HCT116 (cell line): ENCODE data around the gene E2F6. TPM values are rescaled to one million over a fixed set of nuclear protein-coding genes. Genes with fewer than 3 reads are reported as not detected.

Experiments used
- ATAC-seq: fragments of 200-7000 bp; cut with Tn5 transposase; 2 replicates; pipeline ENCODE4 v1.9.1; 2020; ENCODE audit warnings: mild to moderate bottlenecking, moderate library complexity
- BruUV-seq: library from RNA; stranded (reverse); fragments of 400-500 nt; replicated peaks from 2 replicates; lab custom pipeline; 2021; lab: Mats Ljungman, UMichigan
- CTCF ChIA-PET: fragments of 300-600 bp; sonication (Branson Sonifier 250); formaldehyde crosslinking; loops from one replicate; lab custom pipeline; 2021; ENCODE audit warnings: antibody characterized with exemption; lab: Charles Lee
- POLR2A ChIA-PET: fragments of 300-600, 350-600 bp; sonication (Branson Sonifier 250); formaldehyde crosslinking; loops from one replicate; lab custom pipeline; 2021; ENCODE audit warnings: antibody characterized with exemption; lab: Charles Lee
- RAD21 ChIA-PET, 2 experiments: fragments of 300-600 bp; sonication (Branson Sonifier 250); formaldehyde crosslinking; loops; one replicate each; lab custom pipeline; 2023; ENCODE audit warnings: low total read pairs in 2 of 2; ENCODE audit not compliant: uncharacterized antibody in 2 of 2, unreplicated experiment in 2 of 2, low non-redundant PET in 1 of 2; lab: Charles Lee
- DNase-seq: peaks from one replicate; pipeline ENCODE4 v3.0.0-alpha.2; 2010; ENCODE audit warnings: low read depth, low spot score
- H2AFZ ChIP-seq: fragments of 200-600 bp; shearing (Covaris generic), sonication (generic); 2 replicates; pipeline ENCODE4 v1.6.1; 2017; ENCODE audit warnings: low read depth, mixed run types, mixed read lengths, antibody characterized with exemption, low read length; ENCODE audit not compliant: poor library complexity, severe bottlenecking
- H3K27ac ChIP-seq: 2 replicates; pipeline ENCODE4 v1.5.1; 2012; ENCODE audit warnings: low read depth, low read length
- H3K27me3 ChIP-seq: fragments of 200-600 bp; sonication (generic); 2 replicates; pipeline ENCODE4 v1.6.1; 2016; ENCODE audit warnings: mixed run types, low read length, mixed read lengths; ENCODE audit not compliant: insufficient read depth
- H3K36me3 ChIP-seq, 2 experiments: fragments of 200-500 bp in 1 of 2; fragments of 200-600 bp in 1 of 2; sonication (Bioruptor generic) in 1 of 2; sonication (generic) in 1 of 2; 2 replicates each; pipeline versions ENCODE4 v1.5.1 to v1.6.1; 2014 to 2016; ENCODE audit warnings: low read length in 2 of 2, inconsistent platforms in 1 of 2, mixed read lengths in 1 of 2, mixed run types in 1 of 2; ENCODE audit not compliant: insufficient read depth in 2 of 2, control insufficient read depth in 1 of 2
- H3K4me1 ChIP-seq, 2 experiments: fragments of 200-600 bp in 1 of 2; sonication (generic) in 1 of 2; 2 replicates each; pipeline versions ENCODE4 v1.5.1 to v1.6.1; 2012 to 2017; ENCODE audit warnings: low read length in 2 of 2, inconsistent platforms in 1 of 2, mild to moderate bottlenecking in 1 of 2, mixed read lengths in 1 of 2, mixed run types in 1 of 2, moderate library complexity in 1 of 2; ENCODE audit not compliant: insufficient read depth in 2 of 2, control insufficient read depth in 1 of 2
- H3K4me2 ChIP-seq: fragments of 200-600 bp; sonication (generic); 2 replicates; pipeline ENCODE4 v1.6.1; 2017; ENCODE audit warnings: mixed run types, low read length, mixed read lengths
- H3K4me3 ChIP-seq, 2 experiments: fragments of 200-600 bp in 1 of 2; sonication (generic) in 1 of 2; replicated peaks in 1 of 2; 2 replicates each; pipeline ENCODE4 v1.5.1; 2011 to 2016; ENCODE audit warnings: low read length in 2 of 2, control low read depth in 1 of 2, low read depth in 1 of 2, mild to moderate bottlenecking in 1 of 2, mixed read lengths in 1 of 2, mixed run types in 1 of 2
- H3K79me2 ChIP-seq: fragments of 200-600 bp; sonication (generic); 2 replicates; pipeline ENCODE4 v1.6.1; 2017; ENCODE audit warnings: mild to moderate bottlenecking, mixed run types, low read length, moderate library complexity, mixed read lengths; ENCODE audit not compliant: insufficient read depth
- H3K9ac ChIP-seq: fragments of 200-600 bp; sonication (generic); 2 replicates; pipeline ENCODE4 v1.6.1; 2016; ENCODE audit warnings: low read length, mixed read lengths
- H3K9me2 ChIP-seq: fragments of 200-600 bp; sonication (generic), shearing (Covaris generic); 2 replicates; pipeline ENCODE4 v1.6.1; 2017; ENCODE audit warnings: mixed run types, mild to moderate bottlenecking, moderate library complexity; ENCODE audit not compliant: insufficient read depth
- H3K9me3 ChIP-seq, 2 experiments: fragments of 200-500 bp in 1 of 2; fragments of 200-600 bp in 1 of 2; sonication (Bioruptor generic) in 1 of 2; sonication (generic) in 1 of 2; 2 replicates each; pipeline ENCODE4 v1.6.1; 2014 to 2017; ENCODE audit warnings: low read length in 2 of 2, mixed read lengths in 2 of 2, inconsistent platforms in 1 of 2, low read depth in 1 of 2, mild to moderate bottlenecking in 1 of 2, mixed run types in 1 of 2, moderate library complexity in 1 of 2; ENCODE audit not compliant: control insufficient read depth in 1 of 2, insufficient read depth in 1 of 2
- H4K20me1 ChIP-seq: fragments of 200-600 bp; sonication (generic), shearing (Covaris generic); 2 replicates; pipeline ENCODE4 v1.6.1; 2017; ENCODE audit warnings: mixed run types, mild to moderate bottlenecking, moderate library complexity; ENCODE audit not compliant: insufficient read depth
- CBX3 ChIP-seq: IDR thresholded peaks from 2 replicates; pipeline ENCODE4 v1.6.1; 2012; ENCODE audit warnings: low read depth
- CEBPB ChIP-seq: IDR thresholded peaks from 2 replicates; pipeline ENCODE4 v1.6.1; 2012; ENCODE audit warnings: low read depth
- ELF1 ChIP-seq: IDR thresholded peaks from 2 replicates; pipeline ENCODE4 v1.6.1; 2012; ENCODE audit warnings: low read depth, borderline replicate concordance
- EZH2 ChIP-seq: fragments of 200-600 bp; sonication (generic); IDR thresholded peaks from 2 replicates; pipeline ENCODE4 v1.6.1; 2017; ENCODE audit warnings: antibody characterized with exemption, mixed run types
- JUND ChIP-seq: IDR thresholded peaks from 2 replicates; pipeline ENCODE4 v1.6.1; 2012
- POLR2A ChIP-seq: IDR thresholded peaks from 2 replicates; pipeline ENCODE4 v1.7.0; 2011; ENCODE audit warnings: borderline replicate concordance; ENCODE audit not compliant: insufficient read depth, insufficient read length; ENCODE audit errors: extremely low read depth
- SIN3A ChIP-seq: IDR thresholded peaks from 2 replicates; pipeline ENCODE4 v1.6.1; 2012; ENCODE audit warnings: low read depth
- SP1 ChIP-seq: IDR thresholded peaks from 2 replicates; pipeline ENCODE4 v1.6.1; 2012; ENCODE audit warnings: low read depth
- SRF ChIP-seq: IDR thresholded peaks from 2 replicates; pipeline ENCODE4 v1.6.1; 2012; ENCODE audit warnings: low read depth
- TCF7L2 ChIP-seq: IDR thresholded peaks from 2 replicates; pipeline ENCODE4 v1.7.0; 2011; ENCODE audit warnings: borderline replicate concordance, inconsistent platforms; ENCODE audit not compliant: insufficient read depth, insufficient read length; ENCODE audit errors: extremely low read depth
- intact Hi-C: fragments of 100-400 bp; cut with micrococcal nuclease; formaldehyde crosslinking; loops from 2 replicates; pipeline ENCODE4 v1.10.0; 2022
- total RNA-seq: library from RNA; stranded (reverse); gene quantifications from one replicate; pipeline ENCODE4 v1.2.1, GENCODE V29; 2021; ENCODE audit not compliant: unreplicated experiment
- TF ChIP-seq, protein P1 (sequence below): IDR thresholded peaks from 2 replicates; pipeline ENCODE4 v1.6.1; 2012
- TF ChIP-seq, protein P2 (sequence below): IDR thresholded peaks from 2 replicates; pipeline ENCODE4 v1.6.1; 2011; ENCODE audit warnings: mild to moderate bottlenecking, low read length, moderate library complexity; ENCODE audit not compliant: insufficient replicate concordance; ENCODE audit errors: extremely low read depth
- TF ChIP-seq, protein P3 (sequence below), 3 experiments: fragments of 200-600 bp in 1 of 3; sonication (generic) in 1 of 3; IDR thresholded peaks in 2 of 3; conservative IDR thresholded peaks in 1 of 3; 2 replicates each; pipeline ENCODE4 v1.5.1; 2012 to 2017; ENCODE audit warnings: low read depth in 2 of 3, low read length in 2 of 3, antibody characterized with exemption in 1 of 3, borderline replicate concordance in 1 of 3, control low read depth in 1 of 3, mild to moderate bottlenecking in 1 of 3, mixed read lengths in 1 of 3, mixed run types in 1 of 3, moderate library complexity in 1 of 3; ENCODE audit not compliant: insufficient read depth in 1 of 3
- TF ChIP-seq, protein P4 (sequence below): IDR thresholded peaks from 2 replicates; pipeline ENCODE4 v1.6.1; 2012; ENCODE audit warnings: low read depth

Gene E2F6
- total RNA-seq, 1 experiment from 2014 or later = 22.8 TPM

DNA sequence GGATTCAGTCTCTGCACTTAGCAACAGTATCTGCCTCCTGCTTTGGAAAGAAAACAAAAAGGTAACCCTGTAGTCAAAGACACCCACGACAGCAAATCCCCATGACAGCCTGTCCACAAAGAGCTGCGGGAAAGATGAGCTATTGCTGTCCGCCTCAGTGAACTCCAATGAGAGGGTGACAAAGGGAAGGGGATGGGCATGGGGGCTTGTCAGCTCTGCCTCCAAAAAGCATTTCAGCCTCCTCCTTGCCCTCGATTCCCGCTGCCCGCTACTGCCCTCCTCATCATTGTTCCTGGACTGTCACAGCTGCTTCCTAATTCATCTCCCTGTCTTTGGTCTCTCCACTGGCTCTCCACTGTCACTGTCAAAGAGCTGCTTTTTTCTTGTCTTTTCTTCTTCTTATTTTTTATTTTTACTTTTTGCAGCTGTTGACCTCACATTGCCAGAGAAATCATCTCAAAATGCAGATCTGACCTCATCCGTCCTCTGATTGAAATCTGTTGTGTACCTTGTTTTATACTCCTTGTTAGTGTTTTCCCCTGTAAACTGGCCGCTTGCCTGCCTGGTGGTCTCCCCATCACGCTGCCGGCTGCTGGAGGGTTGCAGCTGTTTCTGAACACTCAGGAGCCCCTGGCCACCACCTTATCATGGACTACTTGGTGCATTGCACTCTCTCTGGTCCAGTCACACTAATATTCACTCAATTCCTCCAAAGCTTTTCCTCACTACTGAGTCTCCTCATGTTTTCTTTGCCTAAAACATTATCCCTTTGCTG lies 7.9 kb upstream of the E2F6 start:
- Histone ChIP-seq H3K27ac (no peak overlapping the region), H3K27me3 (no peaks in the 10 kb centered on the region), H3K9me3 (no peaks in the 10 kb centered on the region), H2AFZ (no peak overlapping the region), H3K4me3 (no peak overlapping the region), H4K20me1 (no peaks in the 10 kb centered on the region), H3K36me3 (no peaks in the 10 kb centered on the region), H3K79me2 (no peaks in the 10 kb centered on the region), H3K9me2 (no peaks in the 10 kb centered on the region; the same call in 1 of the 2 replicates), H3K9ac (no peak overlapping the region), H3K4me1 (no peaks in the 10 kb centered on the region), H3K4me2 (no peak overlapping the region)
- intact Hi-C loops = no loop called here
- POLR2A ChIA-PET = no interaction called here
- RAD21 ChIA-PET = no interaction called here
- DNase-seq = no peak
- no peak for TF ChIP-seq POLR2A
- no peak for TF ChIP-seq ELF1
- no peak for TF ChIP-seq CEBPB
- no peak for TF ChIP-seq CBX3
- TF ChIP-seq TCF7L2 = no peak
- no peak for TF ChIP-seq SP1
- TF ChIP-seq SRF = no peak
- TF ChIP-seq JUND = no peak
- no peak for TF ChIP-seq SIN3A
- TF ChIP-seq, protein P1, sequence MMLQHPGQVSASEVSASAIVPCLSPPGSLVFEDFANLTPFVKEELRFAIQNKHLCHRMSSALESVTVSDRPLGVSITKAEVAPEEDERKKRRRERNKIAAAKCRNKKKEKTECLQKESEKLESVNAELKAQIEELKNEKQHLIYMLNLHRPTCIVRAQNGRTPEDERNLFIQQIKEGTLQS = no peak
- no peak for TF ChIP-seq EZH2
- TF ChIP-seq, protein P2, sequence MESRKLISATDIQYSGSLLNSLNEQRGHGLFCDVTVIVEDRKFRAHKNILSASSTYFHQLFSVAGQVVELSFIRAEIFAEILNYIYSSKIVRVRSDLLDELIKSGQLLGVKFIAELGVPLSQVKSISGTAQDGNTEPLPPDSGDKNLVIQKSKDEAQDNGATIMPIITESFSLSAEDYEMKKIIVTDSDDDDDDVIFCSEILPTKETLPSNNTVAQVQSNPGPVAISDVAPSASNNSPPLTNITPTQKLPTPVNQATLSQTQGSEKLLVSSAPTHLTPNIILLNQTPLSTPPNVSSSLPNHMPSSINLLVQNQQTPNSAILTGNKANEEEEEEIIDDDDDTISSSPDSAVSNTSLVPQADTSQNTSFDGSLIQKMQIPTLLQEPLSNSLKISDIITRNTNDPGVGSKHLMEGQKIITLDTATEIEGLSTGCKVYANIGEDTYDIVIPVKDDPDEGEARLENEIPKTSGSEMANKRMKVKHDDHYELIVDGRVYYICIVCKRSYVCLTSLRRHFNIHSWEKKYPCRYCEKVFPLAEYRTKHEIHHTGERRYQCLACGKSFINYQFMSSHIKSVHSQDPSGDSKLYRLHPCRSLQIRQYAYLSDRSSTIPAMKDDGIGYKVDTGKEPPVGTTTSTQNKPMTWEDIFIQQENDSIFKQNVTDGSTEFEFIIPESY = no peak
- TF ChIP-seq, protein P3, sequence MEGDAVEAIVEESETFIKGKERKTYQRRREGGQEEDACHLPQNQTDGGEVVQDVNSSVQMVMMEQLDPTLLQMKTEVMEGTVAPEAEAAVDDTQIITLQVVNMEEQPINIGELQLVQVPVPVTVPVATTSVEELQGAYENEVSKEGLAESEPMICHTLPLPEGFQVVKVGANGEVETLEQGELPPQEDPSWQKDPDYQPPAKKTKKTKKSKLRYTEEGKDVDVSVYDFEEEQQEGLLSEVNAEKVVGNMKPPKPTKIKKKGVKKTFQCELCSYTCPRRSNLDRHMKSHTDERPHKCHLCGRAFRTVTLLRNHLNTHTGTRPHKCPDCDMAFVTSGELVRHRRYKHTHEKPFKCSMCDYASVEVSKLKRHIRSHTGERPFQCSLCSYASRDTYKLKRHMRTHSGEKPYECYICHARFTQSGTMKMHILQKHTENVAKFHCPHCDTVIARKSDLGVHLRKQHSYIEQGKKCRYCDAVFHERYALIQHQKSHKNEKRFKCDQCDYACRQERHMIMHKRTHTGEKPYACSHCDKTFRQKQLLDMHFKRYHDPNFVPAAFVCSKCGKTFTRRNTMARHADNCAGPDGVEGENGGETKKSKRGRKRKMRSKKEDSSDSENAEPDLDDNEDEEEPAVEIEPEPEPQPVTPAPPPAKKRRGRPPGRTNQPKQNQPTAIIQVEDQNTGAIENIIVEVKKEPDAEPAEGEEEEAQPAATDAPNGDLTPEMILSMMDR (IDR thresholded peaks at IDR 0.05 in 2 of 3, conservative IDR thresholded peaks at IDR 0.05 in 1 of 3; ENCODE audit: borderline replicate concordance in 1 of 3, insufficient read depth in 1 of 3, low read depth in 2 of 3, low read length in 2 of 3) = no peak
- TF ChIP-seq, protein P4, sequence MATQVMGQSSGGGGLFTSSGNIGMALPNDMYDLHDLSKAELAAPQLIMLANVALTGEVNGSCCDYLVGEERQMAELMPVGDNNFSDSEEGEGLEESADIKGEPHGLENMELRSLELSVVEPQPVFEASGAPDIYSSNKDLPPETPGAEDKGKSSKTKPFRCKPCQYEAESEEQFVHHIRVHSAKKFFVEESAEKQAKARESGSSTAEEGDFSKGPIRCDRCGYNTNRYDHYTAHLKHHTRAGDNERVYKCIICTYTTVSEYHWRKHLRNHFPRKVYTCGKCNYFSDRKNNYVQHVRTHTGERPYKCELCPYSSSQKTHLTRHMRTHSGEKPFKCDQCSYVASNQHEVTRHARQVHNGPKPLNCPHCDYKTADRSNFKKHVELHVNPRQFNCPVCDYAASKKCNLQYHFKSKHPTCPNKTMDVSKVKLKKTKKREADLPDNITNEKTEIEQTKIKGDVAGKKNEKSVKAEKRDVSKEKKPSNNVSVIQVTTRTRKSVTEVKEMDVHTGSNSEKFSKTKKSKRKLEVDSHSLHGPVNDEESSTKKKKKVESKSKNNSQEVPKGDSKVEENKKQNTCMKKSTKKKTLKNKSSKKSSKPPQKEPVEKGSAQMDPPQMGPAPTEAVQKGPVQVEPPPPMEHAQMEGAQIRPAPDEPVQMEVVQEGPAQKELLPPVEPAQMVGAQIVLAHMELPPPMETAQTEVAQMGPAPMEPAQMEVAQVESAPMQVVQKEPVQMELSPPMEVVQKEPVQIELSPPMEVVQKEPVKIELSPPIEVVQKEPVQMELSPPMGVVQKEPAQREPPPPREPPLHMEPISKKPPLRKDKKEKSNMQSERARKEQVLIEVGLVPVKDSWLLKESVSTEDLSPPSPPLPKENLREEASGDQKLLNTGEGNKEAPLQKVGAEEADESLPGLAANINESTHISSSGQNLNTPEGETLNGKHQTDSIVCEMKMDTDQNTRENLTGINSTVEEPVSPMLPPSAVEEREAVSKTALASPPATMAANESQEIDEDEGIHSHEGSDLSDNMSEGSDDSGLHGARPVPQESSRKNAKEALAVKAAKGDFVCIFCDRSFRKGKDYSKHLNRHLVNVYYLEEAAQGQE = no peak
- no TSS peak for BruUV-seq
- CTCF ChIA-PET = interaction anchor here (1.0 to 1.7 kb wide), 3 partner anchors 109 to 342 kb away, joined by 3 to 5 read pairs (median 3); no protein-coding TSS in a partner anchor
- no peak for ATAC-seq
